Measurements from ENCODE around the gene CRACR2B.

The CRACR2B gene

GRCh38 chr11:870127-870413 is 42.4 kb downstream of the CRACR2B start:
- DNase-seq = no peak

GRCh38 chr11:870418-870817 is 42.7 kb downstream of the CRACR2B start:
- DNase-seq = no peak

GRCh38 chr11:871472-871871 is 43.8 kb downstream of the CRACR2B start:
- DNase-seq = no peak

GRCh38 chr11:872799-873198 is 45.1 kb downstream of the CRACR2B start:
- no peak for DNase-seq

- DNase-seq = no peak
Measured at GRCh38 chr11:873706-874105, 46.0 kb downstream of the CRACR2B start.

- DNase-seq = no peak
Measured at GRCh38 chr11:875203-875602, 47.5 kb downstream of the CRACR2B start.

- no peak for DNase-seq
Measured at GRCh38 chr11:875769-876301, 48.1 kb downstream of the CRACR2B start.

- no peak for DNase-seq
Measured at GRCh38 chr11:876545-876944, 48.8 kb downstream of the CRACR2B start.

- DNase-seq = no peak
Measured at GRCh38 chr11:877565-877964, 49.8 kb downstream of the CRACR2B start.

- no peak for DNase-seq
Measured at GRCh38 chr11:880447-880846, 52.7 kb downstream of the CRACR2B start.
